ENCODE data around the gene STK32B.

The STK32B gene

DNA sequence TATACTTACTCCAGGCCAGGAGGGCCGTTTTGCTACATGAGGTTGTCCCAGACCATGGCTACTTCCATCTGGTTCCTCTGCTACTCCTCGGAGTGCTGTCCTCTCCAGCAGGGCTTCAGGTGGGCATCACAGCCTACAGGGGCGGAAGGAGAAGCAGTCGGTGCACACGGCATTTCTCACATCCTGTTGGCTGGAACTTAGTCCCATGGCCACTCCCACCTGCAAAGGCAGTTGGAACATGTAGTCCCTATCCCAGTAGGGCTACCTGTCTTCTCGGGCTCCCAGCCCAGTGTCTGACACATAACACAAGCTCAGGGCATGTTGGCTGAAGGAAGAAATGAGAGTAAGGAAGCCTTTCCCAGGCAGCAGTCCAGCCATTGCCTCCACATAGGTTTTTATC is 7.7 kb upstream of the STK32B start:
- H3K9me3 ChIP-seq, result no peaks in the 10 kb centered on the region
- H3K27ac ChIP-seq, result no peak overlapping the region
- H3K27me3 ChIP-seq, result peaks cover 0 to 3% of the 10 kb centered on the region in 2 donors
- intact Hi-C loops (cut with DNase I; ENCODE audit: low total_unique reads), result no loop called here
- no peaks in the 10 kb centered on the region for H3K36me3 ChIP-seq
- no peak for TF ChIP-seq CTCF (IDR thresholded peaks at IDR 0.05)
- no peak for DNase-seq
- no peak overlapping the region for H3K4me3 ChIP-seq
- peaks cover 0 to 3% (median 0%) of the 10 kb centered on the region in 4 donors for H3K4me1 ChIP-seq

- Histone ChIP-seq H3K27ac (no peak overlapping the region), H3K4me3 (no peak overlapping the region), H3K36me3 (no peaks in the 10 kb centered on the region), H3K27me3 (peaks cover 0 to 3% of the 10 kb centered on the region in 2 donors), H3K4me1 (peaks cover 0 to 3% (median 0%) of the 10 kb centered on the region in 4 donors), H3K9me3 (no peaks in the 10 kb centered on the region)
- no peak for DNase-seq
- intact Hi-C loops (cut with DNase I; ENCODE audit: low total_unique reads), result no loop called here
- TF ChIP-seq CTCF (IDR thresholded peaks at IDR 0.05), result no peak
Observed at GRCh38 chr4:5044341-5044740, 6.9 kb upstream of the STK32B start.

- intact Hi-C loops (cut with DNase I; ENCODE audit: low total_unique reads), result no loop called here
- DNase-seq, result peak; percentile 55 to 73
Observed at GRCh38 chr4:5045097-5045496, 6.2 kb upstream of the STK32B start.

DNA sequence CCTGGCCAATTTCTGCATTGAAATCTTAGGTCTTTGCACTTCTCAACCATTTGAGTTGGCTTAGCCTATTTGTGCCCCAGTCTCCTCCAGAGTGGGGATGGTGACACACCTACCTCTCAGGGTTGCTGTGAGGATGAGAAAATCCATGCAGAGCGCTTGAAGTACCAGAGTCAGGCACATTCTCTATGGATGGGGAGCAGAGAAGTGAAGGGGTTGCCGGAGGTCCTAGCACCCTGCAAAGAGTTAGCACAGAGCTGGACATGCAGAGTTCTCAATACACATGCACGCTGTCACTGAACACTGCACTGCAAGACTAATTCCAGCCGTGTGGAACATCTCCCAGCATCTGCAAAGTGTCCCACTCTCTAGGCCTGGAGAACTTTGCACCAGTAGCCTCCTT is 2.6 kb upstream of the STK32B start:
- Histone ChIP-seq H3K9me3 (no peaks in the 10 kb centered on the region), H3K36me3 (no peaks in the 10 kb centered on the region), H3K4me3 (no peak overlapping the region), H3K4me1 (peaks cover 0 to 31% (median 22%) of the 10 kb centered on the region in 4 donors), H3K27me3 (no peaks in the 10 kb centered on the region), H3K27ac (no peak overlapping the region)
- DNase-seq, result no peak
- no peak for TF ChIP-seq CTCF (IDR thresholded peaks at IDR 0.05)
- intact Hi-C loops (cut with DNase I; ENCODE audit: low total_unique reads), result no loop called here

More at GRCh38 chr4:5045097-5045496, 6.2 kb upstream of the STK32B start:
- Histone ChIP-seq H3K27ac (no peak overlapping the region), H3K27me3 (peaks cover 0 to 3% of the 10 kb centered on the region in 2 donors), H3K36me3 (no peaks in the 10 kb centered on the region), H3K4me3 (no peak overlapping the region), H3K4me1 (peaks cover 0 to 4% (median 1%) of the 10 kb centered on the region in 4 donors), H3K9me3 (no peaks in the 10 kb centered on the region)
- TF ChIP-seq CTCF (IDR thresholded peaks at IDR 0.05), result no peak

- Histone ChIP-seq H3K4me3 (peak overlapping the region; percentile 56 to 63), H3K27me3 (no peaks in the 10 kb centered on the region), H3K9me3 (no peaks in the 10 kb centered on the region), H3K27ac (peak overlapping the region; percentile 21 to 44), H3K36me3 (no peaks in the 10 kb centered on the region), H3K4me1 (peaks cover 0 to 31% (median 20%) of the 10 kb centered on the region in 4 donors)
- peak; percentile 68 to 77 for DNase-seq
- peak; percentile 58 to 63 for TF ChIP-seq CTCF (IDR thresholded peaks at IDR 0.05)
- intact Hi-C loops (cut with DNase I; ENCODE audit: low total_unique reads), result loop anchor here (10.0 kb wide), 1 partner anchor 764 kb away; no protein-coding TSS in a partner anchor
Observed at GRCh38 chr4:5050520-5051277, 581 bp upstream of the STK32B start.
